GM19452 (cell line): ENCODE data around the gene HNRNPA2B1.
"Not testable (repeated sequence)": the region's sequence is repeated elsewhere in the genome, so short reads cannot be mapped to it uniquely, and the experiment has no call there.

Source experiments
- ATAC-seq: cut with Tn5 transposase; IDR thresholded peaks from one replicate; pipeline ENCODE4 v1.9.1; 2021; ENCODE audit not compliant: unreplicated experiment

Gene HNRNPA2B1

DNA sequence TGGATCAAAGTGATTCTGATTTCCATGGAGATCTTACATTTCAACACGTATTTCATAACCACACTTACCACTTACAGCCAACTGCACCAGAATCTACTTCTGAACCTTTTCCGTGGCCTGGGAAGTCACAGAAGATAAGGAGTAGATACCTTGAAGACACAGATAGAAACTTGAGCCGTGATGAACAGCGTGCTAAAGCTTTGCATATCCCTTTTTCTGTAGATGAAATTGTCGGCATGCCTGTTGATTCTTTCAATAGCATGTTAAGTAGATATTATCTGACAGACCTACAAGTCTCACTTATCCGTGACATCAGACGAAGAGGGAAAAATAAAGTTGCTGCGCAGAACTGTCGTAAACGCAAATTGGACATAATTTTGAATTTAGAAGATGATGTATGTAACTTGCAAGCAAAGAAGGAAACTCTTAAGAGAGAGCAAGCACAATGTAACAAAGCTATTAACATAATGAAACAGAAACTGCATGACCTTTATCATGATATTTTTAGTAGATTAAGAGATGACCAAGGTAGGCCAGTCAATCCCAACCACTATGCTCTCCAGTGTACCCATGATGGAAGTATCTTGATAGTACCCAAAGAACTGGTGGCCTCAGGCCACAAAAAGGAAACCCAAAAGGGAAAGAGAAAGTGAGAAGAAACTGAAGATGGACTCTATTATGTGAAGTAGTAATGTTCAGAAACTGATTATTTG is 15.3 kb downstream of the HNRNPA2B1 start:
- ATAC-seq: no peak

DNA sequence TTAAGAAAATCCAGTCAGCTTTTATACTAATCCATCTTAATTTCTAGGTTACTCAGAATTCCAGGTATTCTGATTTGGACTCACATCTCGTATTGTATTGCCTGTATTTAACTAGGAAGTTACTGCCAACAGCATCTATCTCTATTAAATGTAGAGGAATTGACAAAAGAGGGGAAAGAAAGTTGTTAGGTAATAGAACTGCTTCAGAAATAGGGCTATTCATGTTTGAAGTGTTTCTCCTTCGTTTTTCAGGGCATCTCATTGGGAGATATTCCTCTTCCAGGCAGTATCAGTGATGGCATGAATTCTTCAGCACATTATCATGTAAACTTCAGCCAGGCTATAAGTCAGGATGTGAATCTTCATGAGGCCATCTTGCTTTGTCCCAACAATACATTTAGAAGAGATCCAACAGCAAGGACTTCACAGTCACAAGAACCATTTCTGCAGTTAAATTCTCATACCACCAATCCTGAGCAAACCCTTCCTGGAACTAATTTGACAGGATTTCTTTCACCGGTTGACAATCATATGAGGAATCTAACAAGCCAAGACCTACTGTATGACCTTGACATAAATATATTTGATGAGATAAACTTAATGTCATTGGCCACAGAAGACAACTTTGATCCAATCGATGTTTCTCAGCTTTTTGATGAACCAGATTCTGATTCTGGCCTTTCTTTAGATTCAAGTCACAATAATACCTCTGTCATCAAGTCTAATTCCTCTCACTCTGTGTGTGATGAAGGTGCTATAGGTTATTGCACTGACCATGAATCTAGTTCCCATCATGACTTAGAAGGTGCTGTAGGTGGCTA is 16.1 kb downstream of the HNRNPA2B1 start:
- not testable (repeated sequence) for ATAC-seq

DNA sequence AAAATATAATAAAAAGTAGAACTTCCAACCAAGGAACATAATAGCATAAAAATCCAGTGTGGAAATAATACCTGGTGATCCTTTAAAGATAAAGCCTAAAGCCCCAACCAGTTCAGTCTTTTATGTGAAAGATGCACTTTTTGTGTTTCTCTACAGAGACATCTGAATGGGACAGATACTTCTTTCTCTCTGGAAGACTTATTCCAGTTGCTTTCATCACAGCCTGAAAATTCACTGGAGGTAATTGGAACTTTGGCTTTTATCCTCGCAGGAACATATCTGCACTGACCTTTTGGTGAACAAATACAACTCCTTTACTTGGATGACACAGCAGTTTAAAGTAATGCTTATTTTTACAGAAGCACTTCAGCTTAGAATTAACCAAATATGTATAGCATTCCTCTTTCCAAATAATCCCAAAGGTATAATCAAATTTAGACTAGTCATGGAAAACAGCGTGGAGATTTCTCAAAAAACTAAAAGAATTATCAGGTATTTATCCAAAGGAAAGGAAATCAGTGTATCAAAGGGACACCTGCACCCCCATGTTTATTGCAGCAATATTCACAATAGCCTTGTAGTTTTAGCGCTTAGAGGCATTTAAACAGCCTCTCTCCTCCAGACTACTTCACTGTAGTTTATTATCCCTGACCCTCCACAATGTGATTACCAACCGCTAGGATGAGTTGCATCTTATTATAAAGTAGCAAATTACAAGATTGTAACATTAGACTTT is 16.8 kb downstream of the HNRNPA2B1 start:
- ATAC-seq: no peak

DNA sequence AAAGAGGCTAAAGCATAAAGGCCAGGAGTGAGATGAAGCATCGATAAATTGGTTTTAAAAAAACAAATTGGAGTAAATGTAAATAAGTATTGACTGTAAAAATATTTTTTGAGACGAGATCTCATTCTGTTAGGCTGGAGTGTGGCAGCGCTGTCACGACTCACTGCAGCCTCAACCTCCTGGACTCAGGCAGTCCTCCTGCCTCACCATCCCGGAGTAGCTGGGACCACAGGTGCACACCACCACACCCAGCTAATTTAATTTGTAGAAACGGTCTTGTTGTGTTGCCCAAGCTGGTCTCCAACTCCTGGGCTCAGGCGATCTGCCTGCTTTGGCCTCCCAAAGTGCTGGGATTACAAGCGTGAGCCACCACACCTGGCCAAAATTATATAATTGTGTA is 17.8 kb downstream of the HNRNPA2B1 start:
- ATAC-seq: no peak

DNA sequence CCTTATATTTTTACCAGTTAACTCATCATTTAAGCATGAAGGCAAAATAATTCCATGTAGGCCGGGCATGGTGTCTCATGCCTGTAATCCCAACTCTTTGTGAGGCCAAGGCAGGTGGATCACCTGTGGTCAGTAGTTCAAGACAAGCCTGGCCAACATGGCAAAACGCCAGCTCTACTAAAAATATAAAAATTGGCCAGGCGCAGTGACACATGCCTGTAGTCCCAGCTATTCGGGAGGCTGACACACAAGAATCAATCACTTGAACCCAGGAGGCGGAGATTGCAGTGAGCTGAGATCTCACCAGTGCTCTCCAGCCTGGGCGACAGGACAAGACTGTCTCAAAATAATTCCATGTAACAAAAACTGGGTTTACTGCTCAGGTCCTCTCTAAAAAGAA is 18.3 kb downstream of the HNRNPA2B1 start:
- ATAC-seq: no peak

DNA sequence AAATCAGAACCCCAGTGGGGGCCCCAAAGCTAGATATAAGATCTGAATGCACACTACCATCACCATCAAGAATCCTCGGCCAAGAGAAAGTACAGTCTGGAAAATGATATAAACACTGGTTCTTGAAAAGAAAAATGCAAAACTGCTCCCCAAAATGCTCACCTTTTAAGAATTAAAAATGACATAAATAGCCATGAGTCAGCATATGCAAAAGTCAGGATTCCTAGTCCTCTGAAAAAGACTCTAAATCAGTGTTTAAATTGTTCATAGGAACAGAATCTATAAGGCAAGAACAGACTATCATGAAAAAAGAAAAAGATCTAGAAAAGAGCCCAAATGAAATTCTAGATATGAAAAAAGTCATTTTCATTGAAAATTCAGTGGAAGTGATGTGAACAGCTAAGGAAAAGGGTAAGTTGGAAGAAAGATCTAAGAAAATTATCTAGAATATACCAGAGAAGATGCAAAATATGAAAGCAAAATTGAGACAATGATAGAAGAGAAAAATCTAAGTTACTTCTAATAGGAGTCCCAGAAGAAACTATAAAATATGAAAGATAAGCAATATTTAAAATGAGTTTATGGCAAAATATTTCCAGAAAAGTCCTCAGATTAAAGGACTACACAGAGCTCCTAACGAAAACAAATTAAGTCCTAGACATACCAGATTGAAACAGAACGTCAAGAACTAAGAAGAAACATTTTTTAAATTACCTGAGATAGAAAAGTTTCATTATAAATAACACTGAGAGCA is 18.9 kb downstream of the HNRNPA2B1 start:
- no peak for ATAC-seq

DNA sequence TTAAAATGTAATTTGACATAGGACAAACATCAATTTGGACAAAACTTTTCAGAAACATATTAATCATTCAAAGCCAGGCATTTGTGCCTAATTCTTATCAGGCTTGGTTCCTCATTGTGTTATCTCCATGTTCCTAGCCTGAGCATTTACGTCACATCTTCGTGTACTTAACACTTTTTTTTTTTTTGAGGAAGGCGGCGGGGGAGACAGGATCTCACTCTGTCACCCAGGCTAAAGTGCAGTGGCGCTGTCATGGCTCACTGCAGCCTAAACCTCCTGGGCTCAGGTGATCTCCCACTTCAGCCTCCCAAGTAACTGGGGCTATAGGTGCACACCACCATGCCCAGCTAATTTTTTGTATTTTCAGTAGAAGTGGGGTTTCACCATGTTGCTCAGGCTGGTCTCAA is 19.8 kb downstream of the HNRNPA2B1 start:
- no peak for ATAC-seq

DNA sequence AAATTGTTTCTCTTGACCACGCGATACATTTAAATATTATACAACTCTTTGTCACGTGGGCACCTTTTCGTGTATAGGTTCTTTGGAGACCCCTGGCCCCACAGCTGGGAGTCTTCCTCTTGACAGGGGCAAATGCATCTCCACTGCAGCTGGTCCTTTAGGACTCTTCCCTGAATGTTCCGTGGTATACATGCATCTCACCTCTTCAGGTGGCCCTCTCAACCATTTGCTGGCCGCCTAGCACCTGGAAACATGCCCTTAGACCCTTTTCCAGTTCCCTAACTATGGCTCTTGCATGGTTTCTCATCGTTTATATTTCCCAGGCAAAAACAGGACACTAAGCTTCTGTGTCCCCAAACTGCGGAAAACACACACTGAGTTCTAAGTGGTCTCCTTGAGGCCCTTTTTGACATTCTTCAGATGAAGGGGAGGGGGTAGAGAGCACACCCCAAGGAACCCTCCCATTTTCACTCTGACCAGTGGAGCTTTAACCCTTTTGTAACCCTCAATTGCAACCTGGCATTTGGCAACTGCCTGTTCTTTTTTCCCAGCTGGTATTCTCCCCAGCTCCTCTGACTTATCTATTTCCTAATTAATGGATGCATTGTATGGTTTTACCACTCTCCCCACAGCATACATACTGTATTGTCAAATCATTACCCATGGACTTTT is 20.6 kb downstream of the HNRNPA2B1 start:
- ATAC-seq: no peak

DNA sequence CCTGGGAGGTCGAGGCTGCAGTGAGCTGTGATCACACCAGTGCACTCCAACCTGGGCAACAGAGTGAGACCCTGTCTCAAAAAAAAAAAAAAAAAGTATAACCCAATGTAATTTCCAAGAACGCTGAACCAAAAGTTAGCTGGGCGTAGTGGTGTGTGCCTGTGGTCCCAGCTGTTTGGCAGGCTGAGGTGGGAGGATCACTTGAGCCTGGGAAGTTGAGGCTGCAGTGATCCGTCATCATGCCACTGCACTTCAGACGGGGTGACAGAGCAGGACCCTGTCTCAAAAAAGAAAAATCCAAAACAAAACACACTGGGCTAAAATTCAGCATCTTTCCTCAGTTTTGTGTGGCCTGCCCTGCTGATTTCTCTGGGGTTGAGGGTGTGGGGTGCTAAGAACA is 21.1 kb downstream of the HNRNPA2B1 start:
- no peak for ATAC-seq

DNA sequence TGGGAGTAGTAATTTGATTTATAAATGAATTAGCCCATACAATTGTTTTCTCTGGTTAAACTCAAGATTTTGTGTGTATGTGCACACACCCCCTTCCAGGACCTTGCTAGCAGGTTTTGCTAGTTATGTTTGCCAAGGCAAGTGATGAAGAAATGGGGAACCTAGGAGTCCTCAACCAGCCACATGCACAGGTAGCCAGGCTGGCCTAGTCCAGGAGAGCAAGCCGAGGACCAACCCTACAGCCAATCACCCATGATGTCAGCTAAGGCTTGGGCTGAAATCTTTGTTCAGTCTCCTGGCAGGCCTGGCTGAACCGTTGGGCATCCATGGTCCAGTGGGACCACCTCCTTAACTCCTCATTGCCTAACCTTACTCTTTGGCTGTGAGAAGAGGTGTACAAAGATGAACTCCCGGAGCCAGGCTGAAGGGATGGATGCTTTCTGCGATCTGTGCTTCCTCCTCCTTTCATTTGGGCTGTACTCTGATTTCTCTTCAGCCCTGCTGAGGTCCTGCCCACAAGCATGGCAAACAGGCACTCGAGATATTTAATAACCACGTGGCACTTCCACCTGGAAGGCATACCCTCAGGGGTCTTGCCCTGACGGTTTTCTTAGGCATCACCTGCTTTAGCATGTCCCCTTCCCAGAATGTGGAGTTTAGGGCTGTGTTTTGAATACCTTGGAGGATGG is 22.1 kb downstream of the HNRNPA2B1 start:
- no peak for ATAC-seq

DNA sequence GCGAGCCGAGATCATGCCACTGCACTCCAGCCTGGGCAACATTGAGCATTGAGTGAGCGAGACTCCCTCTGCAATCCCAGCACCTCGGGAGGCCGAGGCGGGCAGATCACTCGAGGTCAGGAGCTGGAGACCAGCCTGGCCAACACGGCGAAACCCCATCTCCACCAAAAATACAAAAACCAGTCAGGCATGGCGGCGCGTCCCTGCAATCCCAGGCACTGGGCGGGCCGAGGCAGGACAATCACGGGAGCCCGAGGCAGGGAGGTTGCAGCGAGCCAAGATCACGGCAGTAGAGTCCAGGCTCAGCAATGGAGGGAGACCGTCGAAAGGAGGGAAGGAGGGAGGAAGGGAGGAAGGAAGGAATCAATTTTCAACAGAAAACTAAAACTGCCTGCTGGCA is 23.3 kb downstream of the HNRNPA2B1 start:
- ATAC-seq: not testable (repeated sequence)

DNA sequence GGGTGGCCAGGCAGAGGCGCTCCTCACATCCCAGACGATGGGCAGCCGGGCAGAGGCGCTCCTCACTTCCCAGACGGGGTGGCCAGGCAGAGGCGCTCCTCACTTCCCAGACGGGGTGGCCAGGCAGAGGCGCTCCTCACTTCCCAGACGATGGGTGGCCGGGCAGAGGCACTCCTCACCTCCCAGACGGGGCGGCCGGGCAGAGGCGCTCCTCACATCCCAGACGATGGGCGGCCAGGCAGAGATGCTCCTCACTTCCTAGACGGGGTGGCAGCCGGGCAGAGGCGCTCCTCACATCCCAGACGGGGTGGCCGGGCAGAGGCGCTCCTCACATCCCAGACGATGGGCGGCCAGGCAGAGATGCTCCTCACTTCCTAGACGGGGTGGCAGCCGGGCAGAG is 23.9 kb downstream of the HNRNPA2B1 start:
- ATAC-seq: not testable (repeated sequence)

DNA sequence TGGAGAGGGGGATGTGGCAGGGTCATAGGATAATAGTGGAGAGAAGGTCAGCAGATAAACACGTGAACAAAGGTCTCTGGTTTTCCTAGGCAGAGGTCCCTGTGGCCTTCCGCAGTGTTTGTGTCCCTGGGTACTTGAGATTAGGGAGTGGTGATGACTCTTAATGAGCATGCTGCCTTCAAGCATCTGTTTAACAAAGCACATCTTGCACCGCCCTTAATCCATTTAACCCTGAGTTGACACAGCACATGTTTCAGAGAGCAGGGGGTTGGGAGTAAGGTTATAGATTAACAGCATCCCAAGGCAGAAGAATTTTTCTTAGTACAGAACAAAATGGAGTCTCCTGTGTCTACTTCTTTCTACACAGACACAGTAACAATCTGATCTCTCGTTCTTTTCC is 24.6 kb downstream of the HNRNPA2B1 start:
- ATAC-seq: not testable (repeated sequence)

DNA sequence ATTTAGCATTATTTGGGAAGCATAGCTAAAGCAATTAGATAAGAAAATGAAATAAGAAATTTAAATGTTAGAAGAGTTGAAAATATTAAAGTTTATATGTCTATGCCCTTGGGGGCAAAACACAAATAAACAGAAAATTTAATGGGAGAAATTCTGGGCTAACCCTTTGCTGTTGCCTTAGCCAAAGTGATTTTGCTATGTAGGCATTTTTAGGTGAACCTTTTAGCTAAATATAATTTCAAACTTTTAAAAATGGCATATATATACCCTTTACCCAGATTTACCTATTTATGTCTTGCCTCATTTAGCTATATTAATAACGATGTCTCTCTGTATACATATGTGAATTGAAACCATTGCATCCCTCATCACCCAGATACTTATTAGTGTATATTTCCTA is 28.5 kb downstream of the HNRNPA2B1 start:
- ATAC-seq: no peak

DNA sequence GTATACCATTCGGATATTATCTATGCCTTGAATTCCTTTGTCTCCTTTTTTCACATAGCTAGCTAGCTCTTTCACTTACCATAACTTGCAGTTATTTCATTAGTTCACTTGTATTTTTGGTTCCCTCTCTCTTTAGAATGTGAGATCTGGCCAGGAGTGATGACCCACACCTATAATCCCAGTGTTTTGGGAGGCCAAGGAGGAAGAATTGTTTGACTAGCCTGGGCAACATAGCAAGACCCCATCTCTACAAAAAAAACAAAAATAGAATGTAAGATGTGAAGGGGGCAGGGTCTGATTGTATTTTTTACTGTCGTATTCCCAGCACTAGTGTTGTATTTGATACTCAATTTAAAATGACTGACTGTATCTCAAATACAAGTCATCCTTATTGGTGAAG is 28.9 kb downstream of the HNRNPA2B1 start:
- no peak for ATAC-seq

DNA sequence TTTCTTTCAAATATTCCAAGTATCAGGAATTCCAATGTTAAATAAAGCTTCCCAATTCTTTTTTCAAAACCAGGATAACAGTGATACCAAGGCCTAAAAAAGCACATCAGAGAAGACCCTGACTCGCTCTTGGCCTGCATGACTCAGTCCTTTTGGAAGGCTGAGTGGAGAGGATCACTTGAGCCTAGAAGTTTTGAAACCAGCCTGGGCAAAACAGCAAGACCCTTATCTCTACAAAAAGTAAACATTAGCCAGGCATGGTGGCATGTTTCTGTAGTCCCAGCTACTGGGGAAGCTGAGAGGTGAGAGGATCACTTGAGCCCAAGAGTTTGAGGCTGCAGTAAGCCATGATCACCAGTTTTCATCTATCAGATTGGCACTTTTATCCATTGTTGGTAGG is 29.9 kb downstream of the HNRNPA2B1 start:
- ATAC-seq: no peak

DNA sequence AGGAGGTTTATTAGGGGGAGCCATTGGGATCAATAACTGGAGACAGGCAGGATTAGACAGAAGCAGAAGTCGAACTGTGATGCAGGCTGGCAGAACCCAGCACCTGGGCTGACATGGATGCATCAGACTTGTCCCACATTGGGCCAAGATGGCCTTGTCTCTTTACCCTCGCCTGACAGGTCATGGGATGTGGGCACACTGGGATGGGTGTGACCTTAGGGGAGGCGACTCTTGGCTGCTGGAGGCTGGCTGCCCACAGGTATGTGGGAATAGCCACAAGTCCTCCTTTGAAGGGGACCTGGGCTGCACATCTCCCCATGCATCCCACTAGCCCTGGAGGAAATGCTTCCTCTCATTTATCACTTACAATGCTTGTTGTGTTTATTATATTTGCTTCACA is 31.3 kb downstream of the HNRNPA2B1 start:
- no peak for ATAC-seq

DNA sequence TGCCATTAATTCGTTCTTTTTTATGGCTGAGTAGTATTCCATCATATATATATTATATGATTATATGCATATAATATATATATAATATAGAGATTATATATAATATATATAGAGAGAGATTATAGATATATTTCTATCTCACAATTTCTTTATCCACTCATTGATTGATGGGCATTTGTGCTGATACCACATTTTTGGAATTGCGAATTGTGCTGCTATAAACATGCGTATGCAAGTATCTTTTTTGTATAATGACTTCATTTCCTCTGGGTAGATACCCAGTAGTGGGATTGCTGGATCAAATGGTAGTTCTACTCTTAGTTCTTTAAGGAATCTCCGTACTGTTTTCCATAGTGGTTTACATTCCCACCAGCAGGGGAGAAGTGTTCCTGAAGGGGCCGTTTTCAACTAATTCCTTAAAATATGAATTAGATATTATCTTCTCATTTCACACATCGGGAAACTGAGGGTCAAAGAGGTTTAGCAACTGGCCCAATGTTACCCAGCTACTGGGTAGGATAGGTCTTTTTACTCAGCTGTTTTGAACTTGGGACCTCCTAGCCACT is 32.0 kb downstream of the HNRNPA2B1 start:
- ATAC-seq: no peak

DNA sequence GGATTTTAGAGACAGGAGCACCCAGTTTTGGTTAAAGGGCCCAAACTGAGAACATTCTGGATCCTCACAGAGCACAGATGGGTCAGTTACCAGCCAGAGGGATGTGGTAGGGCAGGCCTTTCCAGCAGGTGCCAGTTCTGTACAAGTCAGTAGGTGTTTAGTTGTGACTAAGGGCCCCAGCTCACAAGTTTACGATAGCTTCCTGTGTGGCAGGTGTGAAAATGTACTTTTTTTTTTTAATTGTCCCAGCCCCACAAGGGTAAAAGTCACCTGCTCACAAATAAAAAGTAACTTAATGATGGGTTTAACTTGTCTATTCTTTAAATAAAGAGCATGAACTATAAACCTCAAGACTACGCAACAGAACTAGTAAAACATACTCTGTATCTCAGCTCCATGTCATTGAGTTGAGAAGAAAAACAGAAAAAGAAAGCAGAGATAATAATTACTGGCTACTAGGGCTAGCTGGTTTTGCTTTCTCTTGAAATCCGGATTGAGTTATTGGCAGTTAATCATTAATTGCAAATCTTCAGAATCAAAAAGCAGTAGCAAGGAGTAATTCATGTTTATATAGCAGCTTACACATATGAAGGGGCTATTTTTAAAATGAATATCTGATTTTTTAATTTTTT is 33.1 kb downstream of the HNRNPA2B1 start:
- peak; percentile 98 for ATAC-seq
